HCT116 (cell line): Measurements from ENCODE around the gene MAGOH. TPM values are rescaled to one million over a fixed set of nuclear protein-coding genes. Genes with fewer than 3 reads are reported as not detected.

Experiments used
- ATAC-seq: fragments of 200-7000 bp; cut with Tn5 transposase; 2 replicates; pipeline ENCODE4 v1.9.1; 2020; ENCODE audit warnings: mild to moderate bottlenecking, moderate library complexity
- BruUV-seq: library from RNA; stranded (reverse); fragments of 400-500 nt; replicated peaks from 2 replicates; lab custom pipeline; 2021; lab: Mats Ljungman, UMichigan
- CTCF ChIA-PET: fragments of 300-600 bp; sonication (Branson Sonifier 250); formaldehyde crosslinking; loops from one replicate; lab custom pipeline; 2021; ENCODE audit warnings: antibody characterized with exemption; lab: Charles Lee
- POLR2A ChIA-PET: fragments of 300-600, 350-600 bp; sonication (Branson Sonifier 250); formaldehyde crosslinking; loops from one replicate; lab custom pipeline; 2021; ENCODE audit warnings: antibody characterized with exemption; lab: Charles Lee
- RAD21 ChIA-PET, 2 experiments: fragments of 300-600 bp; sonication (Branson Sonifier 250); formaldehyde crosslinking; loops; one replicate each; lab custom pipeline; 2023; ENCODE audit warnings: low total read pairs in 2 of 2; ENCODE audit not compliant: uncharacterized antibody in 2 of 2, unreplicated experiment in 2 of 2, low non-redundant PET in 1 of 2; lab: Charles Lee
- DNase-seq: peaks from one replicate; pipeline ENCODE4 v3.0.0-alpha.2; 2010; ENCODE audit warnings: low read depth, low spot score
- H2AFZ ChIP-seq: fragments of 200-600 bp; shearing (Covaris generic), sonication (generic); 2 replicates; pipeline ENCODE4 v1.6.1; 2017; ENCODE audit warnings: low read depth, mixed run types, mixed read lengths, antibody characterized with exemption, low read length; ENCODE audit not compliant: poor library complexity, severe bottlenecking
- H3K27ac ChIP-seq: 2 replicates; pipeline ENCODE4 v1.5.1; 2012; ENCODE audit warnings: low read depth, low read length
- H3K27me3 ChIP-seq: fragments of 200-600 bp; sonication (generic); 2 replicates; pipeline ENCODE4 v1.6.1; 2016; ENCODE audit warnings: mixed run types, low read length, mixed read lengths; ENCODE audit not compliant: insufficient read depth
- H3K36me3 ChIP-seq, 2 experiments: fragments of 200-500 bp in 1 of 2; fragments of 200-600 bp in 1 of 2; sonication (Bioruptor generic) in 1 of 2; sonication (generic) in 1 of 2; 2 replicates each; pipeline versions ENCODE4 v1.5.1 to v1.6.1; 2014 to 2016; ENCODE audit warnings: low read length in 2 of 2, inconsistent platforms in 1 of 2, mixed read lengths in 1 of 2, mixed run types in 1 of 2; ENCODE audit not compliant: insufficient read depth in 2 of 2, control insufficient read depth in 1 of 2
- H3K4me1 ChIP-seq, 2 experiments: fragments of 200-600 bp in 1 of 2; sonication (generic) in 1 of 2; 2 replicates each; pipeline versions ENCODE4 v1.5.1 to v1.6.1; 2012 to 2017; ENCODE audit warnings: low read length in 2 of 2, inconsistent platforms in 1 of 2, mild to moderate bottlenecking in 1 of 2, mixed read lengths in 1 of 2, mixed run types in 1 of 2, moderate library complexity in 1 of 2; ENCODE audit not compliant: insufficient read depth in 2 of 2, control insufficient read depth in 1 of 2
- H3K4me2 ChIP-seq: fragments of 200-600 bp; sonication (generic); 2 replicates; pipeline ENCODE4 v1.6.1; 2017; ENCODE audit warnings: mixed run types, low read length, mixed read lengths
- H3K4me3 ChIP-seq, 2 experiments: fragments of 200-600 bp in 1 of 2; sonication (generic) in 1 of 2; replicated peaks in 1 of 2; 2 replicates each; pipeline ENCODE4 v1.5.1; 2011 to 2016; ENCODE audit warnings: low read length in 2 of 2, control low read depth in 1 of 2, low read depth in 1 of 2, mild to moderate bottlenecking in 1 of 2, mixed read lengths in 1 of 2, mixed run types in 1 of 2
- H3K79me2 ChIP-seq: fragments of 200-600 bp; sonication (generic); 2 replicates; pipeline ENCODE4 v1.6.1; 2017; ENCODE audit warnings: mild to moderate bottlenecking, mixed run types, low read length, moderate library complexity, mixed read lengths; ENCODE audit not compliant: insufficient read depth
- H3K9ac ChIP-seq: fragments of 200-600 bp; sonication (generic); 2 replicates; pipeline ENCODE4 v1.6.1; 2016; ENCODE audit warnings: low read length, mixed read lengths
- H3K9me2 ChIP-seq: fragments of 200-600 bp; sonication (generic), shearing (Covaris generic); 2 replicates; pipeline ENCODE4 v1.6.1; 2017; ENCODE audit warnings: mixed run types, mild to moderate bottlenecking, moderate library complexity; ENCODE audit not compliant: insufficient read depth
- H3K9me3 ChIP-seq, 2 experiments: fragments of 200-500 bp in 1 of 2; fragments of 200-600 bp in 1 of 2; sonication (Bioruptor generic) in 1 of 2; sonication (generic) in 1 of 2; 2 replicates each; pipeline ENCODE4 v1.6.1; 2014 to 2017; ENCODE audit warnings: low read length in 2 of 2, mixed read lengths in 2 of 2, inconsistent platforms in 1 of 2, low read depth in 1 of 2, mild to moderate bottlenecking in 1 of 2, mixed run types in 1 of 2, moderate library complexity in 1 of 2; ENCODE audit not compliant: control insufficient read depth in 1 of 2, insufficient read depth in 1 of 2
- H4K20me1 ChIP-seq: fragments of 200-600 bp; sonication (generic), shearing (Covaris generic); 2 replicates; pipeline ENCODE4 v1.6.1; 2017; ENCODE audit warnings: mixed run types, mild to moderate bottlenecking, moderate library complexity; ENCODE audit not compliant: insufficient read depth
- CEBPB ChIP-seq: IDR thresholded peaks from 2 replicates; pipeline ENCODE4 v1.6.1; 2012; ENCODE audit warnings: low read depth
- EGR1 ChIP-seq: IDR thresholded peaks from 2 replicates; pipeline ENCODE4 v1.6.1; 2012; ENCODE audit warnings: low read depth
- ELF1 ChIP-seq: IDR thresholded peaks from 2 replicates; pipeline ENCODE4 v1.6.1; 2012; ENCODE audit warnings: low read depth, borderline replicate concordance
- EZH2phosphoT487 ChIP-seq: fragments of 200-600 bp; IDR thresholded peaks from 2 replicates; pipeline ENCODE4 v1.6.1; 2018; ENCODE audit warnings: antibody characterized with exemption, borderline replicate concordance
- JUND ChIP-seq: IDR thresholded peaks from 2 replicates; pipeline ENCODE4 v1.6.1; 2012
- RAD21 ChIP-seq: IDR thresholded peaks from 2 replicates; pipeline ENCODE4 v1.6.1; 2012; ENCODE audit warnings: low read depth, mild to moderate bottlenecking
- SIN3A ChIP-seq: IDR thresholded peaks from 2 replicates; pipeline ENCODE4 v1.6.1; 2012; ENCODE audit warnings: low read depth
- SRF ChIP-seq: IDR thresholded peaks from 2 replicates; pipeline ENCODE4 v1.6.1; 2012; ENCODE audit warnings: low read depth
- TCF7L2 ChIP-seq: IDR thresholded peaks from 2 replicates; pipeline ENCODE4 v1.7.0; 2011; ENCODE audit warnings: borderline replicate concordance, inconsistent platforms; ENCODE audit not compliant: insufficient read depth, insufficient read length; ENCODE audit errors: extremely low read depth
- YY1 ChIP-seq: IDR thresholded peaks from 2 replicates; pipeline ENCODE4 v1.6.1; 2011; ENCODE audit warnings: low read length, low read depth, moderate library complexity, mild to moderate bottlenecking; ENCODE audit not compliant: insufficient replicate concordance; ENCODE audit errors: extremely low read depth
- ZNF274 ChIP-seq: fragments of 200-500 bp; sonication (Bioruptor generic); IDR thresholded peaks from 2 replicates; pipeline ENCODE4 v1.6.1; 2014; ENCODE audit warnings: mild to moderate bottlenecking, low read depth, low read length, inconsistent platforms
- intact Hi-C: fragments of 100-400 bp; cut with micrococcal nuclease; formaldehyde crosslinking; loops from 2 replicates; pipeline ENCODE4 v1.10.0; 2022
- total RNA-seq: library from RNA; stranded (reverse); gene quantifications from one replicate; pipeline ENCODE4 v1.2.1, GENCODE V29; 2021; ENCODE audit not compliant: unreplicated experiment
- TF ChIP-seq, protein P1 (sequence below): IDR thresholded peaks from 2 replicates; pipeline ENCODE4 v1.6.1; 2012
- TF ChIP-seq, protein P2 (sequence below): IDR thresholded peaks from 2 replicates; pipeline ENCODE4 v1.6.1; 2011; ENCODE audit warnings: mild to moderate bottlenecking, low read length, moderate library complexity; ENCODE audit not compliant: insufficient replicate concordance; ENCODE audit errors: extremely low read depth

Gene MAGOH
- total RNA-seq, 1 experiment from 2014 or later = 63.7 TPM

GRCh38 chr1:53273526-53273925, 35.2 kb upstream of the MAGOH start:
- ChIA-PET CTCF (no interaction called here), RAD21 (no interaction called here), POLR2A (no interaction called here)
- Histone ChIP-seq H3K4me2 (no peak overlapping the region), H2AFZ (no peak overlapping the region), H3K9me2 (no peaks in the 10 kb centered on the region), H3K9me3 (no peaks in the 10 kb centered on the region), H3K27me3 (no peaks in the 10 kb centered on the region), H4K20me1 (no peaks in the 10 kb centered on the region), H3K27ac (no peak overlapping the region), H3K4me3 (no peak overlapping the region), H3K79me2 (no peaks in the 10 kb centered on the region), H3K9ac (no peak overlapping the region), H3K4me1 (peaks cover 0 to 9% of the 10 kb centered on the region in 2 experiments; a peak in 1 of 4 replicates), H3K36me3 (peaks cover 4 to 23% of the 10 kb centered on the region in 2 experiments; a peak in 3 of 4 replicates)
- no peak for TF ChIP-seq YY1
- no peak for TF ChIP-seq JUND
- TF ChIP-seq, protein P1, sequence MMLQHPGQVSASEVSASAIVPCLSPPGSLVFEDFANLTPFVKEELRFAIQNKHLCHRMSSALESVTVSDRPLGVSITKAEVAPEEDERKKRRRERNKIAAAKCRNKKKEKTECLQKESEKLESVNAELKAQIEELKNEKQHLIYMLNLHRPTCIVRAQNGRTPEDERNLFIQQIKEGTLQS = no peak
- no peak for TF ChIP-seq CEBPB
- TF ChIP-seq EGR1 = no peak
- no peak for TF ChIP-seq SIN3A
- TF ChIP-seq EZH2phosphoT487 = no peak
- TF ChIP-seq SRF = no peak
- no TSS peak for BruUV-seq
- DNase-seq (no peak), ATAC-seq (no peak)
- intact Hi-C loops = loop anchor here (10.0 kb wide), 1 partner anchor 411 kb away; no protein-coding TSS in a partner anchor

- ATAC-seq (no peak), DNase-seq (no peak)
- Histone ChIP-seq H3K9me3 (no peaks in the 10 kb centered on the region), H3K27me3 (no peaks in the 10 kb centered on the region), H2AFZ (no peak overlapping the region), H4K20me1 (no peaks in the 10 kb centered on the region), H3K4me3 (no peak overlapping the region), H3K4me2 (no peak overlapping the region), H3K36me3 (peaks cover 7 to 21% of the 10 kb centered on the region in 2 experiments; a peak in 3 of 4 replicates), H3K9ac (no peak overlapping the region), H3K9me2 (no peaks in the 10 kb centered on the region), H3K27ac (no peak overlapping the region), H3K4me1 (peaks cover 0 to 9% of the 10 kb centered on the region in 2 experiments; a peak in 1 of 4 replicates), H3K79me2 (no peaks in the 10 kb centered on the region)
- ChIA-PET POLR2A (no interaction called here), CTCF (no interaction called here), RAD21 (no interaction called here)
- BruUV-seq = no TSS peak
- intact Hi-C loops = loop anchor here (10.0 kb wide), 1 partner anchor 412 kb away; no protein-coding TSS in a partner anchor
- no peak for TF ChIP-seq SRF
- no peak for TF ChIP-seq EZH2phosphoT487
- TF ChIP-seq ZNF274 = no peak
- TF ChIP-seq, protein P2, sequence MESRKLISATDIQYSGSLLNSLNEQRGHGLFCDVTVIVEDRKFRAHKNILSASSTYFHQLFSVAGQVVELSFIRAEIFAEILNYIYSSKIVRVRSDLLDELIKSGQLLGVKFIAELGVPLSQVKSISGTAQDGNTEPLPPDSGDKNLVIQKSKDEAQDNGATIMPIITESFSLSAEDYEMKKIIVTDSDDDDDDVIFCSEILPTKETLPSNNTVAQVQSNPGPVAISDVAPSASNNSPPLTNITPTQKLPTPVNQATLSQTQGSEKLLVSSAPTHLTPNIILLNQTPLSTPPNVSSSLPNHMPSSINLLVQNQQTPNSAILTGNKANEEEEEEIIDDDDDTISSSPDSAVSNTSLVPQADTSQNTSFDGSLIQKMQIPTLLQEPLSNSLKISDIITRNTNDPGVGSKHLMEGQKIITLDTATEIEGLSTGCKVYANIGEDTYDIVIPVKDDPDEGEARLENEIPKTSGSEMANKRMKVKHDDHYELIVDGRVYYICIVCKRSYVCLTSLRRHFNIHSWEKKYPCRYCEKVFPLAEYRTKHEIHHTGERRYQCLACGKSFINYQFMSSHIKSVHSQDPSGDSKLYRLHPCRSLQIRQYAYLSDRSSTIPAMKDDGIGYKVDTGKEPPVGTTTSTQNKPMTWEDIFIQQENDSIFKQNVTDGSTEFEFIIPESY = no peak
- TF ChIP-seq RAD21 = no peak
- no peak for TF ChIP-seq TCF7L2
- no peak for TF ChIP-seq SIN3A
- TF ChIP-seq ELF1 = no peak
Measured at GRCh38 chr1:53272349-53272748, 34.0 kb upstream of the MAGOH start.
